T follicular helper cell (primary cell): ENCODE results near the gene ERGIC1.
A peak's percentile ranks its signal among the peaks of the same experiment; 100 is the strongest.
"Not testable (repeated sequence)": the region's sequence is repeated elsewhere in the genome, so short reads cannot be mapped to it uniquely, and the experiment has no call there.

Experiments
- DNase-seq: peaks from one replicate; pipeline ENCODE4 v3.0.0-alpha.2; 2020; ENCODE audit warnings: low read depth
- total RNA-seq, 2 experiments: gene quantifications; one replicate each; lab custom pipeline; 2026; lab: John Stamatoyannopoulos, UW

The ERGIC1 gene, protein sequence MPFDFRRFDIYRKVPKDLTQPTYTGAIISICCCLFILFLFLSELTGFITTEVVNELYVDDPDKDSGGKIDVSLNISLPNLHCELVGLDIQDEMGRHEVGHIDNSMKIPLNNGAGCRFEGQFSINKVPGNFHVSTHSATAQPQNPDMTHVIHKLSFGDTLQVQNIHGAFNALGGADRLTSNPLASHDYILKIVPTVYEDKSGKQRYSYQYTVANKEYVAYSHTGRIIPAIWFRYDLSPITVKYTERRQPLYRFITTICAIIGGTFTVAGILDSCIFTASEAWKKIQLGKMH
- total RNA-seq: 42.0 to 69.2 reads per million in 2 experiments

DNA sequence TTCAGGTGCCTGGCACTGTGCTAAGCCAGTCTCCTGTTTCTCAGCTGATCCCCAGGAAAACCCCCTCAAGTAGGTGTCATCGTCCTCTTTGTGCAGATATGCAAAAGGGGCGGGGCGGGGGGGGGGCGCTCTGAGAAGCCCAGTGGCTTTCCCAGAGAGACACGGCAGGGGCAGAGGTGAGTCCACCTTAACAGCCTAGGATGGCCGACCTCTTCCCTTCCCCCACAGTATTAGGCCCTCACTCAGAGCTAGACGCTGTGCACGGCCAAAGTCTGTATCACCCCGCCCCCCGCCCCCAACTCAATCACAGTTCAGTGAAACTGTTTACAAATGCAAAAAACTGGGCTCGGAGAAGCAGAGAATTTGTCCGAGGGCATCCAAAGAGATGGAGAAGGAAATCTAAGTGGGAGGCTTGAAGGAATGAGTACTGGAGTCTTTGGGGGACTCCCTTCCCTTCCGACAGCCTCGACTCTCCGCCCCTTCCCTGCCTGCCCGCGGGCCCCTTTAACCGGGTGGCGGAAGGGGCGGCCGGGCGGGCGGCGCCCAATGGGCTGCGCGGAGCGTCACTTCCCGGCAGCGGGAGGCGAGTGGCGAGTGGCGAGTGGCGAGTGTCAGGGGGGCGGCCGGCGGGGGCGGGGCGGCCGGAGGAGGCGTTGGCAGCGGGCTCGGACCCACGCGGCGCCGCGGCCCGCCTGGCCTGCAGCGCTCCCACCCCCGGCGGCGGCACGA, at the start of gene ERGIC1:
TSS of gene ERGIC1 (plus strand) at position 566 of the 729 bp plus-strand sequence. CDS start at position 729, 163 bp downstream.
- peak; percentile 45 for DNase-seq

- DNase-seq: no peak
Measured at GRCh38 chr5:172785429-172786088, 48.5 kb upstream of the ERGIC1 start.

DNA sequence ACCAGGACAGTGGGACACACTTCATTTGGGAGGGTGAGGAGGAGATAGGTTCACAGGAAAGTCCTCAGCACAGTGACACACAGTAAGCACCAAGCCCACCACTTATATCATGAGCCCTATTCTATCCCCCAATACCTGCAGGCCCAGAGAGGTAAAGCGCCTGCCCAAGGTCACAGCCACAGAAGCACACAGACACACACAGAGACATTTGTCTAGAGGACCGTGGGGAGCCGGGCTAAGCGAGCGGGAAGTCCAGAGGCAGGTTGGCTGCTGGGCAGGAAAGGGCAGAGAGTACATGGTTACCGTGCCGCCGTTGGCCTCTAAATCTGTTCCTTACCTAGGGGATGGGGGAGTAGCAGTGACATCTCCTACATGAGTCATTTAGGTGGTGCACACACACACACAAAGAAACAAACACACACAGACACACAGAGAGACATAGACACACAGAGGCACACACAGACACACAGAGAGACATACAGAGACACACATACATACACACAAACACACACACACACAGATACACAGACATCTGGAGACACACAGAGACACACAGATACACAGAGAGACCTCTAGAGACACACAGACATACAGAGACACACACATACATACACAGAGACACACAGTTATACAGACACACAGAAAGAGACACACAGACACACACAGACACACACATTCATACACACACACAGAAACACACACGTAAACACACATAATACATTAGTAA, 47.2 kb upstream of the ERGIC1 start:
- no peak for DNase-seq

- DNase-seq: not testable (repeated sequence)
Measured at GRCh38 chr5:172787538-172787937, 46.5 kb upstream of the ERGIC1 start.

GRCh38 chr5:172788771-172789686, 45.0 kb upstream of the ERGIC1 start:
- DNase-seq: no peak

DNA sequence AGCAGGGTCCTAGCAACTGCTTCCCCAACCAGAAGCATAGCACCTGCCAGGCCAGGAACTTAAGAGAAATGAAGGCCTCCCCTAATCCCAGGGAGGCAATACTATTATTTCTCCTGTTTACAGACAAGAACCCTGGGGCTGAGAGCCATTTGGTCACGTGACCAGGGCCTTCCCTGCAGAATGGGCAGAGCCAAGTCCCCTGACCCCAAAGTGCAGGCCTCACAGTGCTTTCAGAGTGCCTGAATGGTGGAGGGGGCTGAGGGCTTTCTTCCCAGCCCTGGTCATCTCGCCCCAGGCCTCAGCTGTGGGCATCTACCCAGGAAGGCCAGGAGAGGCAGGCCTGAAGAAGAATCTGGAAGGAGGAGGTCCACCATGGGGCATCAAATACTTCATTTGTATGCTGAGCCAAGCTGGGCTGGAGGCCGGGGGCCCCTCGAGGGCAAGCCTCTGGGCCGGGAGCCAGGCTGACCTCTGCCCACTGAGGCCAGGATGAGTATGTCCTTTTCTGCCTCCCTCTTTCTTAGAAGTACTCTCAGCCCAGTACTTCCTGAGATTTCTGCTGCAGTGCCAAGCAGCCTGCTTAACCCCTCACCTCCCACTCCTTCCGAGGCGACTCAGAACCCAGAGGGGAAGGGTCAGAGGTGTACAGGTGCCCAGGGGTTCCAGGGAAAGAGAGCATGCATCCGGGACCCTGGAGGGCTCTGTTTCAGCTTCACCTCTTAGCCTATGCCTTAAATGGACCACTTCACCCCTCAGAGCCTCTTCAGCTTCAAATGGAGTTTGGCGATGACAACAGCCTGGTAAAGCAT, 44.2 kb upstream of the ERGIC1 start:
- no peak for DNase-seq

DNA sequence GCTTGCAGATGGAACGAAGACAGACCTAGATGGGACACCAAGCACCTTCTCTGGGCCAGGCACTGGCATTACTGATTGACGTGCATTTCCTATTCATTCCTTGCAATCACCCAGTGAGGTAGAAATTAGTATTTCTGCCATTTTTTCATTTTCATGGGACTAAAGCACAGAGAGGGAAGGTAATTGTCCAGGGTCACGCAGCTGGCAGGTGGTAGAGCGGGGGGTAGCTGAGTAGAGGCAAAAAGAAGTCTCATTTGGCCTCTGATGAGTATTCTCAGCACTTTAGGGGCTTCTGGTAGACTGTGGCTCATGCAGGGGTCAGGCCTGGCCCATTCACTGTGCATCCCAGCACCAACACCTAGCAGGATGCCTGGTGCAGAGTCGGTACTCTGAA, 43.6 kb upstream of the ERGIC1 start:
- no peak for DNase-seq

DNA sequence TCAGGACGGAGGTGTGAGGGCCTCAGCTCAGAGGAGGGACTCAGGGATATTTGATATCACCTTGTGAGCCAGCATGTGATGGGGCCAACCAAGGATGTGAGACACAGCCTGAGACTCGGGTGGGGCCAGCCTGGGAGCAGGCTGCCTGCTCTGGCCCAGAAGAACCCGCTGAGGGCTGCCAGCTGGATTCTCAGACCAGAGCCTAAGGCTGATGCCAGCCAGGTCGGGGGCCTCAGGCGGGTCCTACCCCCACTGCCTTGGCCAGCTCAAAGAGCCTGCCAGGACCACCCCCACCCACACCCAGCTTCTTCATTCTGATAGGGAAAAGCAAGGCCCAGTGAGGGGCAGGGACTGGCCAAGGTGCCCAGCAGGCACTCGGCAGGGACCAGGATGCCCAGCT, 42.8 kb upstream of the ERGIC1 start:
- DNase-seq: no peak

- DNase-seq: no peak
Measured at GRCh38 chr5:172791726-172792445, 42.2 kb upstream of the ERGIC1 start.

DNA sequence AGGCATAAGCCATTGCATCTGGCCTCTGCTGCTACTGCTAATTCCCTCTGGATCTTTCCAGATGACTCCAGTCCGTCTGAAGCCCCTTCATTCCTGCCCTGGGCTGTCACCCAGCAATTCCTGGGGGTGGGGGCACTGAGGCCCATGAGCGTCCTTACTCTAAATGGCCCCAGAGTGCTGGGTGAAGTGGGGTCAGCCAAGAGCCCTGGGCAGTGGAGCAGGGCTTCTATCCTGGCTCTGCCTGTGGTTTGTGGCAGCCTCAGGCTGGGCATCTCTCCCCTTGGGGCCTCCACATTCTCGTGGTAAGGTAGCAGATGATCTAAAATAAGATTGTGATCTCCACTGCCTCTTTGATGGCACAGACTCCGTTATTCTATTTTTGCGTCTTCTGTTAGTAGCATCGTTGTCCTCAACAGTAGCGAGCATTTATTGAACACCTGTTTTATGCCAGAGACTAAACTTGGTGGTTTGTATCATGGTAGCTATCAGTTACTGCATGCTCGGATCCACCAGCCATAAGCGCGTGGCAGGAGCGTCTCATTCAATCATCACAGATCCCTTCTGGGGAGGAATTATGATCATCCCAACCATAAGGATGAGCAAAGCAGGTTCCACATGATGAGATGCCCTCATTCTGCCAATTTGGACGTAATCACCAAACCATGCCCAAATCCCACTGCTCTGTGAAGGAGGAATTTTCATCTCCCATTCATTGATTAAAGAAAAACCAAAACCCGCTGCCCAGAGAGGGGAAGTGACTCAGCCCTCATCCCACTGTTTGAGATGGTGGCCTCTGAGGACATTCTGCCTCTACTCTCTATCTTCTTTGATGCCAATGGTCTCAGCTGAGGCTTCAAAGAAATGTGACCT, 41.1 kb upstream of the ERGIC1 start:
- no peak for DNase-seq

GRCh38 chr5:172793577-172794488, 40.2 kb upstream of the ERGIC1 start:
- DNase-seq: no peak

DNA sequence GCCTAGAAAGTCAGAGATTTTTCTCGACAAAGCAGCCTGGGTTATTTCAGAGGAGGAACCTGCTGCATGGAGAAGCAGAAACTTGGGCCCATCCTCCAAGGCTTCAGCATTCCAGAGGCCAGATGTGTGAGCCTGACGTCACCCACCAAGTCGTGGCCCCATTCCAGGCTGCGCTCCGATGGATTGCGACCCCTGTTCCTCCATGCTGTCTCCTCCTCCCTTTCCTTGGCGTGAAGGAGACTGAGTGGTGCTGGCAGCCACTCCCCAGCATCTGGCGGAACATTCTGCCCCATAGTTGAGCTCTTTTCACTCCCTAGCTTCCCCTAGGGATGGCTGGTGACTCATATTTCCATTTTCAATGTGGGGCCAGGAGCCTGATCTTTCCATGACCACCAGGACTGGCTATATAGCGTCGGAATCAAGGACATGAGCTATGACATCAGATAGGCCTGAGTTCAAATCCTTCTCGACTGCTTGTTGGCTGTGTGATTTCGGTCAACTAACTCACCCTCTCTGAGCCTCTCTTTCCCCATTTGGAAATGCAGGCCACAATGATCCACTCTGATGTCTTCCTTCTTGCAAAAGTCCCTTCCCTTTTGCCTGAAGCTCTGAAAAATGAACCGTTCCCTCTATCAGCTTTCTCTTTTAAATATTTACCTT, 38.6 kb upstream of the ERGIC1 start:
- no peak for DNase-seq

- DNase-seq: no peak
Measured at GRCh38 chr5:172796306-172796705, 37.7 kb upstream of the ERGIC1 start.

DNA sequence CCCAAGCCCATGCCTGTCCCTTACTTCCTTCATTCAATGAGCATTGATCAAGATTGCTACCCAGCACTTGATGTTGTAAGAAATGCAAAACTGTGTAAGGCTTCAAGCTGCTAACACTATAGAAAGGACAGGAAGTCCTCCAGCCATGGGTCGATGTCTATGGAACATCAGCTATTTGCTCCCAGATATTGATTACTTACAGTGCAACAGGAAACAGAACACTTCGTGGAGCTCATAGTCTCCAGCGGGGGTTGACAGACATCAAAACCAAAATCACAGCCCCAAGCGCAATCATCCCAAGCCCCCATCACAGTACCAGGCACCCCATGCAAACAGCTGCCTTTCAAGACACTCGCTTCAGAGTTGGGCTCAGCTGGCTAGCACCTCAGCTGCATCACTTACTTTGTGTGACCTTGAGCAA, 36.3 kb upstream of the ERGIC1 start:
- DNase-seq: no peak

- no peak for DNase-seq
Measured at GRCh38 chr5:172798422-172799215, 35.4 kb upstream of the ERGIC1 start.

GRCh38 chr5:172799416-172799815, 34.6 kb upstream of the ERGIC1 start:
- DNase-seq: no peak
